ENCODE results near the gene LTBP4.

The LTBP4 gene

GRCh38 chr19:40598121-40598917, 2.9 kb upstream of the LTBP4 start:
- peak overlapping the region; percentile 77 for H3K4me2 ChIP-seq (ENCODE audit: low read length)
- no peaks in the 10 kb centered on the region for H3K79me2 ChIP-seq (ENCODE audit: control insufficient read depth, low read length)
- H3F3A ChIP-seq (ENCODE audit: control insufficient read depth, insufficient read depth), result peaks cover 13% of the 10 kb centered on the region
- TF ChIP-seq CTCF (IDR thresholded peaks at IDR 0.05; ENCODE audit: low read depth, low read length, poor library complexity, severe bottlenecking) (peak; percentile 98), EZH2phosphoT487 (IDR thresholded peaks at IDR 0.05; ENCODE audit: borderline replicate concordance, low read length) (no peak)
- no peaks in the 10 kb centered on the region for H3K36me3 ChIP-seq (ENCODE audit: control insufficient read depth, low read length)
- no peaks in the 10 kb centered on the region for H3K9me2 ChIP-seq (replicated peaks; ENCODE audit: control insufficient read depth, low read length)
- no peaks in the 10 kb centered on the region for H3K9me3 ChIP-seq (ENCODE audit: control insufficient read depth, insufficient read depth, low read length)
- no peak overlapping the region for H3K27ac ChIP-seq (ENCODE audit: low read depth, low read length)
- H3K4me3 ChIP-seq (ENCODE audit: low read length), result peak overlapping the region; percentile 77
- H3K27me3 ChIP-seq (ENCODE audit: control insufficient read depth, low read length), result peaks cover 51% of the 10 kb centered on the region
- peaks cover 8% of the 10 kb centered on the region; the same call in 1 of the 2 replicates for H4K20me1 ChIP-seq (ENCODE audit: control insufficient read depth, insufficient read depth, low read depth, low read length)
- H3K4me1 ChIP-seq (ENCODE audit: control insufficient read depth, low read length), result peaks cover 62% of the 10 kb centered on the region

GRCh38 chr19:40598918-40599307, 2.3 kb upstream of the LTBP4 start:
- no peak overlapping the region for H3K27ac ChIP-seq (ENCODE audit: low read depth, low read length)
- peaks cover 14% of the 10 kb centered on the region for H3F3A ChIP-seq (ENCODE audit: control insufficient read depth, insufficient read depth)
- peak overlapping the region; percentile 77 for H3K4me2 ChIP-seq (ENCODE audit: low read length)
- TF ChIP-seq CTCF (IDR thresholded peaks at IDR 0.05; ENCODE audit: low read depth, low read length, poor library complexity, severe bottlenecking) (peak; percentile 10), EZH2phosphoT487 (IDR thresholded peaks at IDR 0.05; ENCODE audit: borderline replicate concordance, low read length) (no peak; the same call in 1 of the 2 replicates)
- H4K20me1 ChIP-seq (ENCODE audit: control insufficient read depth, insufficient read depth, low read depth, low read length), result peaks cover 8% of the 10 kb centered on the region; the same call in 1 of the 2 replicates
- H3K36me3 ChIP-seq (ENCODE audit: control insufficient read depth, low read length), result no peaks in the 10 kb centered on the region
- H3K4me3 ChIP-seq (ENCODE audit: low read length), result peak overlapping the region; percentile 77
- peaks cover 51% of the 10 kb centered on the region for H3K27me3 ChIP-seq (ENCODE audit: control insufficient read depth, low read length)
- H3K9me3 ChIP-seq (ENCODE audit: control insufficient read depth, insufficient read depth, low read length), result no peaks in the 10 kb centered on the region
- H3K4me1 ChIP-seq (ENCODE audit: control insufficient read depth, low read length), result peaks cover 66% of the 10 kb centered on the region
- H3K79me2 ChIP-seq (ENCODE audit: control insufficient read depth, low read length), result no peaks in the 10 kb centered on the region
- no peaks in the 10 kb centered on the region for H3K9me2 ChIP-seq (replicated peaks; ENCODE audit: control insufficient read depth, low read length)

DNA sequence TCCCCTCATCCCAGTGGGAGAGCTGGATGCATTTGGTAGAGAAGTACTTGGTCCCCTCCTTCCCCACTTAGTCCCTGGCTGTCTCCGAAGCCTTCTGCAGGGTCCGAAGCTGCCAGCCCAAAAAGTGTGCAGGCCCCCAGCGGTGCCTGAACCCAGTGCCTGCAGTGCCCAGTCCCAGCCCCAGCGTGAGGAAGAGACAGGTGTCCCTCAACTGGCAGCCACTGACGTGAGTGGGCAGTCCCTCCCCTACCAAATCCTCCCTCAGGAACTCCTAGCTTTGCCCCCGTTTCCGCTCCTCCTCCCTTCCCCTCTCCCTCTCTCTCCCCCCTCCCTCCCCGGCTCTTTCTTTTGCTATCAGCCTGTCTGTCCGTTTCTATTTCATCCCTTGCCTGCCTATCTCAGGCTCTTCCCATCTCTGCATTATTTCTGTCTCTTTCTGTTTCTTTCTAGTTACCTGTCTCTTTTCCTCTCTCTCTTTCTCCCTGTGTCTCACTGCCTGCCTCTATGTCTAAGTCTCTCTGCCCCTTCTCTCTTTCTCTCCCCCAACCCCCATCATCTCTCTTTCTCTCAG, 1.8 kb upstream of the LTBP4 start:
- Histone ChIP-seq H3K4me3 (ENCODE audit: low read length) (peak overlapping the region; percentile 77), H3K27me3 (ENCODE audit: control insufficient read depth, low read length) (peaks cover 51% of the 10 kb centered on the region), H3K4me2 (ENCODE audit: low read length) (peak overlapping the region; percentile 77), H3K36me3 (ENCODE audit: control insufficient read depth, low read length) (no peaks in the 10 kb centered on the region), H3K79me2 (ENCODE audit: control insufficient read depth, low read length) (no peaks in the 10 kb centered on the region), H3K4me1 (ENCODE audit: control insufficient read depth, low read length) (peaks cover 66% of the 10 kb centered on the region), H4K20me1 (ENCODE audit: control insufficient read depth, insufficient read depth, low read depth, low read length) (peaks cover 8% of the 10 kb centered on the region; the same call in 1 of the 2 replicates), H3K9me3 (ENCODE audit: control insufficient read depth, insufficient read depth, low read length) (no peaks in the 10 kb centered on the region), H3K9me2 (replicated peaks; ENCODE audit: control insufficient read depth, low read length) (no peaks in the 10 kb centered on the region), H3K27ac (ENCODE audit: low read depth, low read length) (no peak overlapping the region), H3F3A (ENCODE audit: control insufficient read depth, insufficient read depth) (peaks cover 14% of the 10 kb centered on the region)
- TF ChIP-seq CTCF (IDR thresholded peaks at IDR 0.05; ENCODE audit: low read depth, low read length, poor library complexity, severe bottlenecking) (no peak), EZH2phosphoT487 (IDR thresholded peaks at IDR 0.05; ENCODE audit: borderline replicate concordance, low read length) (no peak)
